ENCODE results near the gene SLIT1.

DNA sequence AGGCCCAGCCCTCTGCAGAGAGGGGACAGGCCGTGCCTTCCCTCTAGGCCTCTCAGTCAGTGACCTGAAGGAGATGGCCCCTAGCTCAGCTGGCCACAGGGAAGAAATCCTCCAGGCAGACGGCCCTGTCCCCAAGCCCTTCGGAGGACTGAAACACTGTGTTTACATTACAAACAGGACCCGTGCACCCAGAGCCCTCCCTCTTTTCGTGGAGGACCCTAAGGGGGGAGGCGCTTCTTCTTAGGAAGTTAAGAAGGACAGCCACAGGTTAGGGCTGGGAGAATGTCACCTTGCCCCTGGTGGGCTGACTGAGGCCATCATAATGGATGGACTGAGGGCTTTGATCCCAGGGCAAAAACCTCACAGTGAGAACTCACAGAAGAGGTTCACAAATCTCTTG lies 154.9 kb downstream of the SLIT1 start:
- TF ChIP-seq, protein P1, sequence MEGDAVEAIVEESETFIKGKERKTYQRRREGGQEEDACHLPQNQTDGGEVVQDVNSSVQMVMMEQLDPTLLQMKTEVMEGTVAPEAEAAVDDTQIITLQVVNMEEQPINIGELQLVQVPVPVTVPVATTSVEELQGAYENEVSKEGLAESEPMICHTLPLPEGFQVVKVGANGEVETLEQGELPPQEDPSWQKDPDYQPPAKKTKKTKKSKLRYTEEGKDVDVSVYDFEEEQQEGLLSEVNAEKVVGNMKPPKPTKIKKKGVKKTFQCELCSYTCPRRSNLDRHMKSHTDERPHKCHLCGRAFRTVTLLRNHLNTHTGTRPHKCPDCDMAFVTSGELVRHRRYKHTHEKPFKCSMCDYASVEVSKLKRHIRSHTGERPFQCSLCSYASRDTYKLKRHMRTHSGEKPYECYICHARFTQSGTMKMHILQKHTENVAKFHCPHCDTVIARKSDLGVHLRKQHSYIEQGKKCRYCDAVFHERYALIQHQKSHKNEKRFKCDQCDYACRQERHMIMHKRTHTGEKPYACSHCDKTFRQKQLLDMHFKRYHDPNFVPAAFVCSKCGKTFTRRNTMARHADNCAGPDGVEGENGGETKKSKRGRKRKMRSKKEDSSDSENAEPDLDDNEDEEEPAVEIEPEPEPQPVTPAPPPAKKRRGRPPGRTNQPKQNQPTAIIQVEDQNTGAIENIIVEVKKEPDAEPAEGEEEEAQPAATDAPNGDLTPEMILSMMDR (IDR thresholded peaks at IDR 0.05) = no peak
- TF ChIP-seq POLR2A (IDR thresholded peaks at IDR 0.05) = no peak

Data from thyroid gland (tissue), 4 donors.